Trophoblast cell (in vitro differentiated cells and primary cell): Measurements from ENCODE around the gene SNX15.

ENCODE experiments used
- DNase-seq, 2 donors: peaks; one replicate each; pipeline ENCODE4 v3.0.0-alpha.2; 2016
- H2AFZ ChIP-seq: 2 replicates; pipeline ENCODE4 v1.6.1; 2013; ENCODE audit warnings: low read length, moderate library complexity, mild to moderate bottlenecking; ENCODE audit not compliant: insufficient read depth, poor library complexity
- H2AK5ac ChIP-seq: 2 replicates; pipeline ENCODE4 v1.6.1; 2013; ENCODE audit warnings: mild to moderate bottlenecking, low read length
- H2BK120ac ChIP-seq: 2 replicates; pipeline ENCODE4 v1.6.1; 2013; ENCODE audit warnings: low read length, mild to moderate bottlenecking, moderate library complexity; ENCODE audit not compliant: insufficient read depth, poor library complexity
- H2BK12ac ChIP-seq: 2 replicates; pipeline ENCODE4 v1.6.1; 2013; ENCODE audit warnings: mild to moderate bottlenecking, low read length, moderate library complexity
- H2BK5ac ChIP-seq: 2 replicates; pipeline ENCODE4 v1.6.1; 2013; ENCODE audit warnings: low read length, low read depth, moderate library complexity, mild to moderate bottlenecking; ENCODE audit not compliant: poor library complexity
- H3K14ac ChIP-seq: 2 replicates; pipeline ENCODE4 v1.6.1; 2013; ENCODE audit warnings: mild to moderate bottlenecking, low read length
- H3K18ac ChIP-seq: 2 replicates; pipeline ENCODE4 v1.6.1; 2013; ENCODE audit warnings: mild to moderate bottlenecking, low read length
- H3K23ac ChIP-seq: 2 replicates; pipeline ENCODE4 v1.6.1; 2013; ENCODE audit warnings: low read length
- H3K27ac ChIP-seq: 2 replicates; pipeline ENCODE4 v1.5.1; 2013; ENCODE audit warnings: low read depth, mild to moderate bottlenecking, inconsistent platforms, low read length, moderate library complexity
- H3K27me3 ChIP-seq: 2 replicates; pipeline ENCODE4 v1.6.1; 2013; ENCODE audit warnings: inconsistent platforms, mild to moderate bottlenecking, low read length, moderate library complexity; ENCODE audit not compliant: insufficient read depth
- H3K36me3 ChIP-seq, 2 experiments: 1 replicate in 1 of 2; 2 replicates in 1 of 2; pipeline ENCODE4 v1.6.1; 2013; ENCODE audit warnings: low read length in 2 of 2, mild to moderate bottlenecking in 2 of 2, moderate library complexity in 1 of 2; ENCODE audit not compliant: insufficient read depth in 2 of 2, control insufficient read depth in 1 of 2
- H3K4ac ChIP-seq: 2 replicates; pipeline ENCODE4 v1.6.1; 2013; ENCODE audit warnings: low read depth, mild to moderate bottlenecking, low read length, moderate library complexity
- H3K4me1 ChIP-seq, 2 experiments: 1 replicate in 1 of 2; 2 replicates in 1 of 2; pipeline ENCODE4 v1.6.1; 2013; ENCODE audit warnings: low read length in 2 of 2, mild to moderate bottlenecking in 2 of 2, moderate library complexity in 1 of 2; ENCODE audit not compliant: insufficient read depth in 2 of 2, control insufficient read depth in 1 of 2
- H3K4me2 ChIP-seq: 2 replicates; pipeline ENCODE4 v1.6.1; 2013; ENCODE audit warnings: inconsistent platforms, mild to moderate bottlenecking, low read length, moderate library complexity
- H3K4me3 ChIP-seq: 2 replicates; pipeline ENCODE4 v1.5.1; 2013; ENCODE audit warnings: mild to moderate bottlenecking, low read depth, low read length, inconsistent platforms
- H3K79me1 ChIP-seq: one replicate; pipeline ENCODE4 v1.6.1; 2013; ENCODE audit warnings: low read length
- H3K79me2 ChIP-seq: 2 replicates; pipeline ENCODE4 v1.6.1; 2013; ENCODE audit warnings: low read length, mild to moderate bottlenecking; ENCODE audit not compliant: control insufficient read depth, insufficient read depth, poor library complexity
- H3K9ac ChIP-seq: 2 replicates; pipeline ENCODE4 v1.6.1; 2013; ENCODE audit warnings: mild to moderate bottlenecking, low read length
- H3K9me3 ChIP-seq: 2 replicates; pipeline ENCODE4 v1.6.1; 2013; ENCODE audit warnings: low read depth, mild to moderate bottlenecking, control low read depth, inconsistent platforms, low read length; ENCODE audit not compliant: insufficient read depth
- H4K12ac ChIP-seq: 2 replicates; pipeline ENCODE4 v1.6.1; 2013; ENCODE audit warnings: low read depth, mild to moderate bottlenecking, low read length, moderate library complexity
- H4K8ac ChIP-seq: 2 replicates; pipeline ENCODE4 v1.6.1; 2013; ENCODE audit warnings: low read depth, mild to moderate bottlenecking, low read length, moderate library complexity
- H4K91ac ChIP-seq: one replicate; pipeline ENCODE4 v1.6.1; 2013; ENCODE audit warnings: low read depth, mild to moderate bottlenecking, low read length, moderate library complexity
- WGBS: extraction: QIAGEN DNeasy Blood & Tissue Kit; methylation state at CpG from one replicate; pipeline ENCODE4 v1.1.7; 2013; ENCODE audit warnings: missing lambda C conversion rate; ENCODE audit not compliant: insufficient read length, insufficient coverage; ENCODE audit errors: extremely low coverage; 5-methylcytosine and 5-hydroxymethylcytosine counted together

Gene SNX15

GRCh38 chr11:65017937-65018336 lies 9.3 kb upstream of the SNX15 start:
- peaks cover 4 to 6% of the 10 kb centered on the region in 2 experiments for H3K4me1 ChIP-seq

GRCh38 chr11:65019824-65020223 lies 7.4 kb upstream of the SNX15 start:
- Histone ChIP-seq H4K12ac (no peak overlapping the region), H3K27me3 (no peaks in the 10 kb centered on the region), H3K4me1 (peaks cover under 1% of the 10 kb centered on the region in 2 experiments), H2AK5ac (no peak overlapping the region), H3K9me3 (peaks cover 2% of the 10 kb centered on the region), H3K27ac (no peak overlapping the region), H3K14ac (no peak overlapping the region), H3K4me3 (no peak overlapping the region), H3K4ac (no peak overlapping the region), H3K9ac (no peak overlapping the region), H4K8ac (no peak overlapping the region), H3K23ac (no peak overlapping the region), H2AFZ (no peak overlapping the region), H2BK12ac (no peak overlapping the region), H2BK5ac (no peak overlapping the region), H2BK120ac (no peak overlapping the region), H3K36me3 (peaks cover 20 to 28% of the 10 kb centered on the region in 2 experiments), H3K18ac (no peak overlapping the region), H3K79me1 (no peaks in the 10 kb centered on the region), H3K4me2 (no peak overlapping the region), H3K79me2 (no peaks in the 10 kb centered on the region), H4K91ac (no peak overlapping the region)
- WGBS, result no CpG with 5 or more reads among the region's 7 CpGs
- DNase-seq, result no peak

More at GRCh38 chr11:65017937-65018336, 9.3 kb upstream of the SNX15 start:
- H3K27me3 ChIP-seq, result no peaks in the 10 kb centered on the region
- no peak overlapping the region for H4K91ac ChIP-seq
- H3K4ac ChIP-seq, result no peak overlapping the region
- H3K9ac ChIP-seq, result no peak overlapping the region
- peaks cover 8% of the 10 kb centered on the region for H3K79me1 ChIP-seq
- H3K18ac ChIP-seq, result no peak overlapping the region
- peaks cover 20 to 28% of the 10 kb centered on the region in 2 experiments for H3K36me3 ChIP-seq
- H3K4me3 ChIP-seq, result no peak overlapping the region
- no peak overlapping the region for H4K8ac ChIP-seq
- H2BK120ac ChIP-seq, result no peak overlapping the region
- H3K4me2 ChIP-seq, result no peak overlapping the region
- peaks cover 9% of the 10 kb centered on the region for H3K79me2 ChIP-seq
- no peak for DNase-seq
- H3K27ac ChIP-seq, result no peak overlapping the region
- no peak overlapping the region for H2AK5ac ChIP-seq
- H2BK12ac ChIP-seq, result no peak overlapping the region
- no peaks in the 10 kb centered on the region for H3K9me3 ChIP-seq
- H3K23ac ChIP-seq, result no peak overlapping the region
- no peak overlapping the region for H2BK5ac ChIP-seq
- no peak overlapping the region for H4K12ac ChIP-seq
- no peak overlapping the region for H3K14ac ChIP-seq
- no peak overlapping the region for H2AFZ ChIP-seq
- no CpG with 5 or more reads among the region's 6 CpGs for WGBS

- H3K9me3 ChIP-seq, result peaks cover 2% of the 10 kb centered on the region
- H3K27me3 ChIP-seq, result no peaks in the 10 kb centered on the region
- no peak overlapping the region for H4K12ac ChIP-seq
- no peak overlapping the region for H3K4me2 ChIP-seq
- no peak overlapping the region for H2BK12ac ChIP-seq
- DNase-seq, result no peak
- H3K9ac ChIP-seq, result no peak overlapping the region
- H3K4ac ChIP-seq, result no peak overlapping the region
- no peaks in the 10 kb centered on the region for H3K4me1 ChIP-seq
- H2BK5ac ChIP-seq, result no peak overlapping the region
- no peak overlapping the region for H2AK5ac ChIP-seq
- no peak overlapping the region for H4K91ac ChIP-seq
- no peaks in the 10 kb centered on the region for H3K79me2 ChIP-seq
- H3K23ac ChIP-seq, result no peak overlapping the region
- no peaks in the 10 kb centered on the region for H3K79me1 ChIP-seq
- no peak overlapping the region for H2AFZ ChIP-seq
- WGBS, result no CpG with 5 or more reads among the region's 3 CpGs
- H3K14ac ChIP-seq, result no peak overlapping the region
- H3K36me3 ChIP-seq, result peaks cover 20 to 28% of the 10 kb centered on the region in 2 experiments
- H2BK120ac ChIP-seq, result no peak overlapping the region
- no peak overlapping the region for H3K18ac ChIP-seq
- no peak overlapping the region for H4K8ac ChIP-seq
- H3K4me3 ChIP-seq, result no peak overlapping the region
- no peak overlapping the region for H3K27ac ChIP-seq
Observed at GRCh38 chr11:65021003-65021402, 6.2 kb upstream of the SNX15 start.

- no CpG with 5 or more reads among the region's 11 CpGs for WGBS
- H3K4me1 ChIP-seq, result no peaks in the 10 kb centered on the region
- H3K4me3 ChIP-seq, result no peak overlapping the region
- no peak overlapping the region for H3K4ac ChIP-seq
- no peak overlapping the region for H4K12ac ChIP-seq
- no peak overlapping the region for H2BK12ac ChIP-seq
- no peak overlapping the region for H3K14ac ChIP-seq
- H4K91ac ChIP-seq, result no peak overlapping the region
- no peak overlapping the region for H3K9ac ChIP-seq
- H3K9me3 ChIP-seq, result peaks cover 2% of the 10 kb centered on the region
- no peaks in the 10 kb centered on the region for H3K79me1 ChIP-seq
- H3K18ac ChIP-seq, result no peak overlapping the region
- no peaks in the 10 kb centered on the region for H3K27me3 ChIP-seq
- H2BK5ac ChIP-seq, result no peak overlapping the region
- H3K79me2 ChIP-seq, result no peaks in the 10 kb centered on the region
- peaks cover 20 to 27% of the 10 kb centered on the region in 2 experiments for H3K36me3 ChIP-seq
- no peak overlapping the region for H3K27ac ChIP-seq
- no peak overlapping the region for H2AFZ ChIP-seq
- no peak overlapping the region for H2AK5ac ChIP-seq
- no peak for DNase-seq
- H3K4me2 ChIP-seq, result no peak overlapping the region
- no peak overlapping the region for H2BK120ac ChIP-seq
- no peak overlapping the region for H3K23ac ChIP-seq
- H4K8ac ChIP-seq, result no peak overlapping the region
Observed at GRCh38 chr11:65021509-65021908, 5.7 kb upstream of the SNX15 start.
